Right lung (tissue), 5 donors: ENCODE measurements around the gene MAD1L1. TPM values are rescaled to one million over a fixed set of nuclear protein-coding genes. Genes with fewer than 3 reads are reported as not detected.

ENCODE experiments used
- DNase-seq, 2 donors: peaks; one replicate each; pipeline ENCODE4 v3.0.0-alpha.2; 2013
- polyA plus RNA-seq, 5 donors: library from polyadenylated mRNA; unstranded; fragments of 120-200 nt; gene quantifications; one replicate each; pipeline versions ENCODE4 v1.2.1 to v1.2.3, GENCODE V29; 2013; ENCODE audit warnings: inconsistent platforms in 1 of 5, low replicate concordance in 1 of 5; ENCODE audit not compliant: insufficient read length in 5 of 5, insufficient read depth in 1 of 5

Gene MAD1L1
- polyA plus RNA-seq, 5 donors: 15.5 to 26.8 (median 23.1) TPM

- DNase-seq: no peak
Observed at GRCh38 chr7:2032876-2033407, 199.8 kb downstream of the MAD1L1 start.

- no peak for DNase-seq
Observed at GRCh38 chr7:2032030-2032875, 200.5 kb downstream of the MAD1L1 start.

- DNase-seq: no peak
Observed at GRCh38 chr7:2031451-2031845, 201.3 kb downstream of the MAD1L1 start.

GRCh38 chr7:2030475-2031450 is 202.0 kb downstream of the MAD1L1 start:
- no peak for DNase-seq

- no peak for DNase-seq
Observed at GRCh38 chr7:2029936-2030335, 202.8 kb downstream of the MAD1L1 start.

GRCh38 chr7:2029211-2029905 is 203.4 kb downstream of the MAD1L1 start:
- DNase-seq: no peak

- DNase-seq: no peak
Observed at GRCh38 chr7:2028733-2029132, 204.0 kb downstream of the MAD1L1 start.

- no peak for DNase-seq
Observed at GRCh38 chr7:2025188-2025587, 207.6 kb downstream of the MAD1L1 start.

GRCh38 chr7:2024567-2024918 is 208.2 kb downstream of the MAD1L1 start:
- no peak for DNase-seq

GRCh38 chr7:2023877-2024566 is 208.7 kb downstream of the MAD1L1 start:
- no peak for DNase-seq

GRCh38 chr7:2022737-2023250 is 210.0 kb downstream of the MAD1L1 start:
- no peak for DNase-seq

- no peak for DNase-seq
Observed at GRCh38 chr7:2022021-2022409, 210.7 kb downstream of the MAD1L1 start.

GRCh38 chr7:2019711-2020511 is 212.8 kb downstream of the MAD1L1 start:
- DNase-seq: no peak

GRCh38 chr7:2019461-2019710 is 213.4 kb downstream of the MAD1L1 start:
- no peak for DNase-seq

GRCh38 chr7:2018569-2019460 is 213.9 kb downstream of the MAD1L1 start:
- no peak for DNase-seq

- no peak for DNase-seq
Observed at GRCh38 chr7:2017914-2018568, 214.7 kb downstream of the MAD1L1 start.

GRCh38 chr7:2017481-2017891 is 215.3 kb downstream of the MAD1L1 start:
- DNase-seq: no peak

GRCh38 chr7:2016761-2017480 is 215.8 kb downstream of the MAD1L1 start:
- no peak for DNase-seq
